ENCODE data around the gene PLXNB3.

GRCh38 chrX:153746359-153746758, 17.7 kb upstream of the PLXNB3 start:
- TF ChIP-seq, protein P1, sequence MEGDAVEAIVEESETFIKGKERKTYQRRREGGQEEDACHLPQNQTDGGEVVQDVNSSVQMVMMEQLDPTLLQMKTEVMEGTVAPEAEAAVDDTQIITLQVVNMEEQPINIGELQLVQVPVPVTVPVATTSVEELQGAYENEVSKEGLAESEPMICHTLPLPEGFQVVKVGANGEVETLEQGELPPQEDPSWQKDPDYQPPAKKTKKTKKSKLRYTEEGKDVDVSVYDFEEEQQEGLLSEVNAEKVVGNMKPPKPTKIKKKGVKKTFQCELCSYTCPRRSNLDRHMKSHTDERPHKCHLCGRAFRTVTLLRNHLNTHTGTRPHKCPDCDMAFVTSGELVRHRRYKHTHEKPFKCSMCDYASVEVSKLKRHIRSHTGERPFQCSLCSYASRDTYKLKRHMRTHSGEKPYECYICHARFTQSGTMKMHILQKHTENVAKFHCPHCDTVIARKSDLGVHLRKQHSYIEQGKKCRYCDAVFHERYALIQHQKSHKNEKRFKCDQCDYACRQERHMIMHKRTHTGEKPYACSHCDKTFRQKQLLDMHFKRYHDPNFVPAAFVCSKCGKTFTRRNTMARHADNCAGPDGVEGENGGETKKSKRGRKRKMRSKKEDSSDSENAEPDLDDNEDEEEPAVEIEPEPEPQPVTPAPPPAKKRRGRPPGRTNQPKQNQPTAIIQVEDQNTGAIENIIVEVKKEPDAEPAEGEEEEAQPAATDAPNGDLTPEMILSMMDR (IDR thresholded peaks at IDR 0.05): no peak
- no peak for TF ChIP-seq EZH2 (IDR thresholded peaks at IDR 0.05; ENCODE audit: borderline replicate concordance, insufficient read depth, low read depth, low read length, poor library complexity, severe bottlenecking)

All from B cell (primary cell).